H1 (cell line): ENCODE data around the gene VSTM2B. TPM values are rescaled to one million over a fixed set of nuclear protein-coding genes. Genes with fewer than 3 reads are reported as not detected.

Experiments used
- CTCF ChIA-PET: fragments of 300-600 bp; sonication (Branson Sonifier 250); formaldehyde crosslinking; loops from one replicate; lab custom pipeline; 2021; ENCODE audit not compliant: partially characterized antibody; lab: Charles Lee
- POLR2A ChIA-PET: fragments of 300-600 bp; sonication (Branson Sonifier 250); formaldehyde crosslinking; loops from one replicate; lab custom pipeline; 2021; ENCODE audit warnings: inconsistent platforms; ENCODE audit not compliant: partially characterized antibody; lab: Charles Lee
- DNase-seq, 2 experiments: peaks; one replicate each; pipeline versions ENCODE4 v3.0.0 to v3.0.0-alpha.2; 2010 to 2022; ENCODE audit warnings: low spot score in 2 of 2, low read depth in 1 of 2, mixed read lengths in 1 of 2
- FAIRE-seq: peaks from 2 replicates; lab custom pipeline; 2011; peaks lifted over from hg19 to GRCh38; lab: Jason Lieb, UNC
- H2AFZ ChIP-seq: 2 replicates; pipeline ENCODE4 v1.8.1; 2012; ENCODE audit warnings: low read length, inconsistent platforms
- H2AK5ac ChIP-seq: 2 replicates; pipeline ENCODE4 v1.6.1; 2013; ENCODE audit warnings: low read depth, low read length
- H2BK120ac ChIP-seq: replicated peaks from 2 replicates; pipeline ENCODE3; 2013; ENCODE audit warnings: low read depth, low read length, inconsistent platforms
- H2BK12ac ChIP-seq: 2 replicates; pipeline ENCODE4 v1.6.1; 2013; ENCODE audit warnings: low read depth, low read length
- H2BK15ac ChIP-seq: 2 replicates; pipeline ENCODE4 v1.6.1; 2013; ENCODE audit warnings: low read length
- H2BK20ac ChIP-seq: 2 replicates; pipeline ENCODE4 v1.6.1; 2013; ENCODE audit warnings: low read length
- H2BK5ac ChIP-seq: 2 replicates; pipeline ENCODE4 v1.6.1; 2013; ENCODE audit warnings: low read depth, low read length
- H3K14ac ChIP-seq: 2 replicates; pipeline ENCODE4 v1.6.1; 2013; ENCODE audit warnings: inconsistent platforms; ENCODE audit not compliant: insufficient read length
- H3K18ac ChIP-seq: 2 replicates; pipeline ENCODE4 v1.6.1; 2013; ENCODE audit warnings: low read length; ENCODE audit errors: extremely low read depth
- H3K23ac ChIP-seq: 2 replicates; pipeline ENCODE4 v1.6.1; 2013; ENCODE audit warnings: inconsistent platforms; ENCODE audit not compliant: insufficient read length
- H3K23me2 ChIP-seq: 2 replicates; pipeline ENCODE4 v1.6.1; 2013; ENCODE audit warnings: low read depth, low read length
- H3K27ac ChIP-seq: 2 replicates; pipeline ENCODE4 v1.6.1; 2011; ENCODE audit warnings: low read depth, low read length, inconsistent platforms
- H3K27me3 ChIP-seq, 4 experiments: replicated peaks in 1 of 4; 1 replicate in 1 of 4; 2 replicates in 3 of 4; pipeline versions ENCODE4 v1.6.1 to v1.8.1; 2011 to 2013; ENCODE audit warnings: low read length in 3 of 4, mild to moderate bottlenecking in 3 of 4, inconsistent platforms in 2 of 4, mixed read lengths in 2 of 4, moderate library complexity in 1 of 4; ENCODE audit not compliant: control insufficient read depth in 3 of 4, insufficient read depth in 3 of 4; ENCODE audit errors: extremely low read depth in 1 of 4
- H3K36me3 ChIP-seq, 4 experiments: 2 replicates each; pipeline versions ENCODE4 v1.6.1 to v1.8.1; 2011 to 2013; ENCODE audit warnings: mild to moderate bottlenecking in 4 of 4, low read length in 3 of 4, moderate library complexity in 2 of 4, control low read depth in 1 of 4, inconsistent platforms in 1 of 4; ENCODE audit not compliant: insufficient read depth in 4 of 4, control insufficient read depth in 2 of 4
- H3K4ac ChIP-seq: replicated peaks from 2 replicates; pipeline ENCODE3; 2013; ENCODE audit warnings: low read length, low read depth, mixed read lengths, inconsistent platforms; ENCODE audit not compliant: insufficient read length
- H3K4me1 ChIP-seq, 4 experiments: replicated peaks in 1 of 4; 1 replicate in 1 of 4; 2 replicates in 3 of 4; pipeline versions ENCODE4 v1.6.1 to v1.8.1; 2011 to 2013; ENCODE audit warnings: low read length in 3 of 4, inconsistent platforms in 2 of 4, mixed read lengths in 1 of 4; ENCODE audit not compliant: insufficient read depth in 4 of 4, control insufficient read depth in 3 of 4
- H3K4me2 ChIP-seq, 2 experiments: 2 replicates each; pipeline versions ENCODE4 v1.6.1 to v1.8.1; 2011 to 2013; ENCODE audit warnings: low read depth in 2 of 2, low read length in 2 of 2, control low read depth in 1 of 2, inconsistent platforms in 1 of 2, mild to moderate bottlenecking in 1 of 2; ENCODE audit not compliant: insufficient read depth in 1 of 2
- H3K4me3 ChIP-seq, 4 experiments: fragments of 200-600, 300-600 bp in 1 of 4; sonication (generic), shearing (Covaris generic), sonication (Bioruptor Twin) in 1 of 4; 2 replicates each; pipeline versions ENCODE4 v1.5.1 to v1.8.1; 2011 to 2016; ENCODE audit warnings: low read length in 4 of 4, low read depth in 3 of 4, control low read depth in 2 of 4, inconsistent platforms in 2 of 4, mild to moderate bottlenecking in 2 of 4, mixed read lengths in 1 of 4, moderate library complexity in 1 of 4; ENCODE audit not compliant: insufficient read depth in 2 of 4; ENCODE audit errors: extremely low read depth in 1 of 4
- H3K56ac ChIP-seq: replicated peaks from 2 replicates; pipeline ENCODE3; 2013; ENCODE audit warnings: low read depth, mild to moderate bottlenecking, mixed read lengths, low read length, inconsistent platforms; ENCODE audit not compliant: insufficient read length
- H3K79me1 ChIP-seq: 2 replicates; pipeline ENCODE4 v1.6.1; 2013; ENCODE audit warnings: low read depth, low read length, control low read depth
- H3K79me2 ChIP-seq, 2 experiments: 2 replicates each; pipeline versions ENCODE4 v1.6.1 to v1.8.1; 2012 to 2013; ENCODE audit warnings: low read length in 2 of 2, mild to moderate bottlenecking in 2 of 2, inconsistent platforms in 1 of 2; ENCODE audit not compliant: insufficient read depth in 2 of 2, control insufficient read depth in 1 of 2
- H3K9ac ChIP-seq, 4 experiments: replicated peaks in 1 of 4; 1 replicate in 1 of 4; 2 replicates in 3 of 4; pipeline versions ENCODE4 v1.6.1 to v1.8.1; 2011 to 2013; ENCODE audit warnings: low read depth in 3 of 4, low read length in 3 of 4, control low read depth in 2 of 4, mild to moderate bottlenecking in 2 of 4, moderate library complexity in 2 of 4, inconsistent platforms in 1 of 4; ENCODE audit errors: extremely low read depth in 1 of 4
- H3K9me3 ChIP-seq, 2 experiments: 2 replicates each; pipeline versions ENCODE4 v1.6.1 to v1.8.1; 2012 to 2013; ENCODE audit warnings: mild to moderate bottlenecking in 2 of 2, moderate library complexity in 2 of 2, control low read depth in 1 of 2, inconsistent platforms in 1 of 2, low read depth in 1 of 2, low read length in 1 of 2, mixed read lengths in 1 of 2; ENCODE audit not compliant: insufficient read depth in 2 of 2
- H4K20me1 ChIP-seq, 2 experiments: replicated peaks in 1 of 2; 2 replicates each; pipeline versions ENCODE3 to v1.8.1; 2011 to 2013; ENCODE audit warnings: inconsistent platforms in 2 of 2, low read length in 2 of 2, mild to moderate bottlenecking in 1 of 2; ENCODE audit not compliant: insufficient read depth in 2 of 2, control insufficient read depth in 1 of 2
- H4K5ac ChIP-seq: 2 replicates; pipeline ENCODE4 v1.6.1; 2013; ENCODE audit warnings: low read length, low read depth, mixed read lengths, inconsistent platforms; ENCODE audit not compliant: insufficient read length
- H4K8ac ChIP-seq: 2 replicates; pipeline ENCODE4 v1.8.0; 2013; ENCODE audit warnings: mild to moderate bottlenecking, moderate library complexity, low read length, inconsistent platforms; ENCODE audit not compliant: insufficient read depth; ENCODE audit errors: extremely low read depth
- H4K91ac ChIP-seq: replicated peaks from 2 replicates; pipeline ENCODE3; 2013; ENCODE audit warnings: low read length, mixed read lengths, inconsistent platforms; ENCODE audit not compliant: insufficient read length
- ASH2L ChIP-seq: fragments of 200-600, 300-600 bp; sonication (generic); IDR thresholded peaks from one replicate; pipeline ENCODE4 v1.7.1; 2017; ENCODE audit warnings: low read length
- CBX5 ChIP-seq: fragments of 300-800, 300-1000 bp; sonication (generic); IDR thresholded peaks from 2 replicates; pipeline ENCODE4 v1.7.1; 2016; ENCODE audit warnings: antibody characterized with exemption, low read length, low read depth
- HDAC2 ChIP-seq, 2 experiments: fragments of 300-600 bp in 1 of 2; sonication (generic) in 1 of 2; IDR thresholded peaks; 2 replicates each; pipeline ENCODE4 v1.6.1; 2011 to 2012; ENCODE audit warnings: low read depth in 2 of 2, low read length in 2 of 2, mild to moderate bottlenecking in 2 of 2, moderate library complexity in 2 of 2, borderline replicate concordance in 1 of 2, inconsistent platforms in 1 of 2
- KDM4A ChIP-seq: IDR thresholded peaks from one replicate; pipeline ENCODE4 v1.7.1; 2012; ENCODE audit warnings: low read depth, mild to moderate bottlenecking, moderate library complexity, low read length, inconsistent platforms; ENCODE audit not compliant: severe bottlenecking
- MAFK ChIP-seq: IDR thresholded peaks from 2 replicates; pipeline ENCODE4 v1.6.1; 2012; ENCODE audit warnings: low read depth, mild to moderate bottlenecking, improper control_type of control experiment, low read length
- RBBP5 ChIP-seq: IDR thresholded peaks from 2 replicates; pipeline ENCODE4 v1.7.1; 2012; ENCODE audit warnings: low read depth, mild to moderate bottlenecking, inconsistent platforms, low read length, moderate library complexity, borderline replicate concordance
- RXRA ChIP-seq: IDR thresholded peaks from 2 replicates; pipeline ENCODE4 v1.6.1; 2011; ENCODE audit warnings: low read depth, mild to moderate bottlenecking, low read length, moderate library complexity; ENCODE audit not compliant: insufficient read depth
- SP2 ChIP-seq: IDR thresholded peaks from 2 replicates; pipeline ENCODE4 v1.6.1; 2012; ENCODE audit warnings: mild to moderate bottlenecking, low read length, inconsistent platforms
- TAF7 ChIP-seq: optimal IDR thresholded peaks from 2 replicates; pipeline ENCODE3; 2011; ENCODE audit warnings: low read depth, mild to moderate bottlenecking, inconsistent platforms, low read length, moderate library complexity, borderline replicate concordance
- TEAD4 ChIP-seq: IDR thresholded peaks from 2 replicates; pipeline ENCODE4 v1.6.1; 2012; ENCODE audit warnings: low read depth, low read length, inconsistent platforms, mixed read lengths
- WGBS, 2 experiments: shearing (Covaris generic) in 1 of 2; methylation state at CpG; one replicate each; pipeline versions ENCODE4 v1.1.6 to v1.1.7; 2013 to 2015; ENCODE audit warnings: low lambda C conversion rate in 2 of 2, mixed read lengths in 2 of 2, inconsistent platforms in 1 of 2, low coverage in 1 of 2, missing lambda C conversion rate in 1 of 2; ENCODE audit not compliant: insufficient replicate concordance in 2 of 2, insufficient coverage in 1 of 2, insufficient read length in 1 of 2; ENCODE audit errors: extremely low coverage in 1 of 2, missing lambda C conversion rate in 1 of 2; 5-methylcytosine and 5-hydroxymethylcytosine counted together
- polyA plus RNA-seq, 7 experiments: library from polyadenylated mRNA; depleted of rRNA in 3 of 7; stranded (reverse) in 5 of 7; unstranded in 2 of 7; fragments of >200 nt in 5 of 7; fragments of 200-250 nt in 2 of 7; gene quantifications; 1 replicate in 5 of 7; 2 replicates in 1 of 7; 4 replicates in 1 of 7; pipeline versions ENCODE4 v1.2.1 to v1.2.3, GENCODE V29; 2011 to 2013; ENCODE audit warnings: missing spikeins in 2 of 7, mixed read lengths in 2 of 7
- total RNA-seq: library from RNA; stranded (reverse); fragmentation: NEBNext Ultra II Directional; extraction: Animal tissue kit (Norgen Biotek cat#: 25700); gene quantifications from 2 replicates; pipeline ENCODE4 v1.2.1, GENCODE V29; 2021
- TF ChIP-seq, protein P1 (sequence below), 3 experiments: IDR thresholded peaks; 1 replicate in 2 of 3; 2 replicates in 1 of 3; pipeline versions ENCODE4 v1.5.1 to v1.6.1; 2011; ENCODE audit warnings: low read length in 3 of 3, mild to moderate bottlenecking in 3 of 3, inconsistent platforms in 2 of 3, low read depth in 1 of 3, moderate library complexity in 1 of 3; ENCODE audit not compliant: insufficient read depth in 1 of 3; ENCODE audit errors: control extremely low read depth in 1 of 3

Gene VSTM2B
- total and polyA plus RNA-seq, 2 of the 8 experiments (the other 6 are each of a cell fraction or from before 2014, with no cell fraction given) = 0.82 to 1.5 TPM

GRCh38 chr19:29538651-29539050 is 12.9 kb downstream of the VSTM2B start:
- no peak overlapping the region for H3K27ac ChIP-seq
- no peak overlapping the region for H2BK120ac ChIP-seq
- H3K9me3 ChIP-seq = no peaks in the 10 kb centered on the region
- no peak overlapping the region for H4K5ac ChIP-seq
- H3K79me2 ChIP-seq = no peaks in the 10 kb centered on the region
- no peak overlapping the region for H2BK20ac ChIP-seq
- H4K91ac ChIP-seq = no peak overlapping the region
- no peak overlapping the region for H3K23ac ChIP-seq
- no peak overlapping the region for H2BK12ac ChIP-seq
- peaks cover 0 to 3% (median 0%) of the 10 kb centered on the region in 4 experiments; a peak in 2 of 7 replicates for H3K4me1 ChIP-seq
- WGBS, 2 experiments = 90% methylated on average over 3 of the region's 3 CpGs; no CpG with 5 or more reads in 1 of the 2 experiments
- H3K4me3 ChIP-seq = no peak overlapping the region
- H2BK5ac ChIP-seq = no peak overlapping the region
- H3K79me1 ChIP-seq = no peaks in the 10 kb centered on the region
- no peak overlapping the region for H2BK15ac ChIP-seq
- H2AK5ac ChIP-seq = no peak overlapping the region
- ChIA-PET POLR2A (no interaction called here), CTCF (interaction anchor here (1.1 to 2.7 kb wide), 5 partner anchors 8 to 251 kb away, joined by 3 to 8 read pairs (median 6); no protein-coding TSS in a partner anchor)
- H3K56ac ChIP-seq = no peak overlapping the region
- peaks cover 17% of the 10 kb centered on the region; the same call in 1 of the 2 replicates for H3K23me2 ChIP-seq
- H4K20me1 ChIP-seq = peaks cover 0 to 3% of the 10 kb centered on the region in 2 experiments
- FAIRE-seq = no peak
- no peaks in the 10 kb centered on the region for H3K36me3 ChIP-seq
- H3K9ac ChIP-seq = no peak overlapping the region
- no peak overlapping the region for H3K4ac ChIP-seq
- no peak overlapping the region for H4K8ac ChIP-seq
- H3K4me2 ChIP-seq = no peak overlapping the region
- no peak overlapping the region for H3K18ac ChIP-seq
- H3K27me3 ChIP-seq = 0 out of 7 replicates have a peak, but pooled peaks cover 0 to 2% (median 0%) of the 10 kb centered on the region in 4 experiments
- H2AFZ ChIP-seq = no peak overlapping the region
- no peak overlapping the region for H3K14ac ChIP-seq
- no peak for DNase-seq
- TF ChIP-seq SP2 = no peak
- no peak for TF ChIP-seq CBX5
- TF ChIP-seq, protein P1, sequence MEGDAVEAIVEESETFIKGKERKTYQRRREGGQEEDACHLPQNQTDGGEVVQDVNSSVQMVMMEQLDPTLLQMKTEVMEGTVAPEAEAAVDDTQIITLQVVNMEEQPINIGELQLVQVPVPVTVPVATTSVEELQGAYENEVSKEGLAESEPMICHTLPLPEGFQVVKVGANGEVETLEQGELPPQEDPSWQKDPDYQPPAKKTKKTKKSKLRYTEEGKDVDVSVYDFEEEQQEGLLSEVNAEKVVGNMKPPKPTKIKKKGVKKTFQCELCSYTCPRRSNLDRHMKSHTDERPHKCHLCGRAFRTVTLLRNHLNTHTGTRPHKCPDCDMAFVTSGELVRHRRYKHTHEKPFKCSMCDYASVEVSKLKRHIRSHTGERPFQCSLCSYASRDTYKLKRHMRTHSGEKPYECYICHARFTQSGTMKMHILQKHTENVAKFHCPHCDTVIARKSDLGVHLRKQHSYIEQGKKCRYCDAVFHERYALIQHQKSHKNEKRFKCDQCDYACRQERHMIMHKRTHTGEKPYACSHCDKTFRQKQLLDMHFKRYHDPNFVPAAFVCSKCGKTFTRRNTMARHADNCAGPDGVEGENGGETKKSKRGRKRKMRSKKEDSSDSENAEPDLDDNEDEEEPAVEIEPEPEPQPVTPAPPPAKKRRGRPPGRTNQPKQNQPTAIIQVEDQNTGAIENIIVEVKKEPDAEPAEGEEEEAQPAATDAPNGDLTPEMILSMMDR (IDR thresholded peaks at IDR 0.05; ENCODE audit: control extremely low read depth in 1 of 3, insufficient read depth in 1 of 3, low read depth in 1 of 3, low read length in 3 of 3) = no peak
- no peak for TF ChIP-seq RXRA
- TF ChIP-seq KDM4A = no peak
- TF ChIP-seq MAFK = no peak
- TF ChIP-seq RBBP5 = no peak
- TF ChIP-seq TAF7 = no peak
- no peak for TF ChIP-seq TEAD4
- no peak for TF ChIP-seq HDAC2 (IDR thresholded peaks at IDR 0.05; ENCODE audit: borderline replicate concordance in 1 of 2, low read depth in 2 of 2, low read length in 2 of 2)
- TF ChIP-seq ASH2L = no peak
